ENCODE data around the gene ODC1. TPM values are rescaled to one million over a fixed set of nuclear protein-coding genes. Genes with fewer than 3 reads are reported as not detected.

Gene ODC1
- total RNA-seq, 1 experiment from 2014 or later, result 646 TPM

DNA sequence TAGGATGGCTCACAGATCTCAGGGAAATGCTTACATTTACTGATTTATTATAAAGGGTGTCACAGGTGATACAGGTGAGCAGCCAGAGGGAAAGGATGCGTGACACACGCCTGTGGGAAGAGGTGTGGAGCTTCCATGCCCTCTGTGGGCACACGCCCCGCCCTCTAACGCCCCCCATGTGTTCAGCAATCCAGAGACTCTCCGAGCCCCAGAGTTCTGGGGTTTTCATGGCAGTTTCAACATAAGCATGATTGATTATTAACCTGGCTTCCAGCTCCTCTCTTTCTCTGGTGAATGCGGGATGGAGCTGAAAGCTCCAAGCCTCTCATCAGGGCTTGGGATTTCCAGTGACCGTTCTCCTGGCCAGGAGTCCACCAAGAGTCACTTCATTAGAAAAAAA is 34.3 kb upstream of the ODC1 start:
- DNase-seq, result no peak
- H3K27me3 ChIP-seq, result no peaks in the 10 kb centered on the region; the same call in 1 of the 2 replicates
- no peaks in the 10 kb centered on the region for H3K9me3 ChIP-seq

DNA sequence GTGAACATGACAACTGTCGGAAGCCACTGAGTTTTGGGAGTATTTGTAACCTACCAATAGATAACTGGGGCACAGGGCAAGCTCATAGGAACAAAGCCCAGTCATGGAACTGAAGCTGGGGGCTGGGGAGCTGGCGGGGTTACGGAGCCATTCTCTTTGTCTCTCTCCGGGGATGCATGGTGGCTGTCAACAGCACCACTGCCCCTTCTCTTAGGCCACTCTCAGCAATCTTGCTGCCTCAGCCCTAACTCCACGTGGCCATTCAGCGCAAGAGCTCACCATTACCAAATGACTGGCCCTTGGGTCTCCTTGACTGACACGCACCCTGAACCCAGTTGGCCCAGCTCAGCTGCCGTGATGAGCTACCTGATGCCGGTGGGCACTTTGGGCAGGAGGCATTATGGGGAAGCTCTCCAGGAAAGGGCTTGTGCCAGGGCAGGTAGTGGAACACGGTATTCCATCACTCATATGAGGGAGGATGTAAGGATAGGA is 33.6 kb upstream of the ODC1 start:
- no peak for DNase-seq
- H3K4me3 ChIP-seq, result no peak overlapping the region
- no peaks in the 10 kb centered on the region for H3K36me3 ChIP-seq
- no peaks in the 10 kb centered on the region; the same call in 1 of the 2 replicates for H3K27me3 ChIP-seq
- H3K9me3 ChIP-seq, result no peaks in the 10 kb centered on the region

More for the DNA sequence above, 34.3 kb upstream of the ODC1 start:
- Histone ChIP-seq H3K36me3 (no peaks in the 10 kb centered on the region), H3K4me3 (no peak overlapping the region)

DNA sequence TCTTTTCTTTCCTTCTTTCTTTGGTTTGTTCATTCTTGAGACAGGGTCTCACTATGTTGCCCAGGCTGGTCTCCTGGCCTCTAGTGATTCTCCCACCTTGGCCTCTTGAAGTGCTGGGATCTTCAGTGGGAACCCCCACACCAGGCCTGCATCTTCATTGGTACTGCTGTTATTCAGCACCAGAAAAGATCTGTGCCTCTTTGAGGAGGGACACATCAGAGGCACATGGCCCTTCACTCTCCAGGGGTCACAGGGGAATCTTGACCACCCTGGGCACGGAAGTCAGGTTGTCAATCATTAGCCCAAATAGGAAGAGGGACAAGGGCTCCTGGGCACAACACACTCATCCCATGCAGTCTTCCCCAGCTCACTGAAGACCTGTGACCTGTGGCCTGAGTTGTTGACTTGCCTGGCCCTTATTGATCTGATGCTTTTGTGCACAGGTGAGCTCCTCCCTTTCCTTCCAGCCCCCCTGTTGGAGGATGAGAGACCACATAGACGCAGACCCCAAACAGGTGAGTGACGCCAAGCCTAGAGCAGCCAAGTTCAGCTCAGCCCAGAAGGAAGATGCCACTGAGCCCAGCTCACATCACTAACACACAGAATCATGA is 33.0 kb upstream of the ODC1 start:
- no peaks in the 10 kb centered on the region; the same call in 1 of the 2 replicates for H3K27me3 ChIP-seq
- H3K36me3 ChIP-seq, result no peaks in the 10 kb centered on the region
- DNase-seq, result no peak
- H3K9me3 ChIP-seq, result no peaks in the 10 kb centered on the region
- H3K4me3 ChIP-seq, result no peak overlapping the region

DNA sequence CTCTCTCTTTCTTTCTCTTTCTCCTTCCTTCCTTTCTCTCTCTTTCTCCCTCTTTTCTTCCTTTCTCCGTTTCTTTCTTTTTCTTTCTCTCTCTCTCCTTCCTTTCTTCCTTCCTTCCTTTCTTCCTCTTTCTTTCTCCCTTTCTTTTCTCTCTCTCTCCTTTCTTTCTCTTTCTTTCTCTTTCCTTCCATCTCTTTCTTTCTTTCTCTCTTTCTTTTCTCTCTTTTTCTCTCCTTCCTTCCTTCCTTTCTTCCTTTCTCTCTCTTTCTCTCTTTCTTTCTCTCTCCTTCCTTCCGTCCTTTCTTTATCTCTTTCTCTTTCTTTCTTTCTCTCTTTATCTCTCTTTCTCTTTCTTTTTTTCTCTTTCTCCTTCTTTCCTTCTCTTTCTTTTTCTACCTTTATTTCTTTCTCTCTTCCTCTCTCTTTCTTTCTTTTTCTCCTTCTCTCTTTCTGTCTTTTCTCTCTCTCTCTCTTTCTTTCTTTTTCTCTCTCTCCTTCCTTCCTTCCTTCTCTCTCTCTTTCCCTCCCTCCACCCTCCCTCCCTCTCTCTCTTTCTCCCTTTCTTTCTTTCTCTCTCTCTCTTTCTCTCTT is 32.3 kb upstream of the ODC1 start:
- no peaks in the 10 kb centered on the region; the same call in 1 of the 2 replicates for H3K27me3 ChIP-seq
- no peaks in the 10 kb centered on the region for H3K9me3 ChIP-seq
- DNase-seq, result no peak
- no peaks in the 10 kb centered on the region for H3K36me3 ChIP-seq
- no peak overlapping the region for H3K4me3 ChIP-seq

DNA sequence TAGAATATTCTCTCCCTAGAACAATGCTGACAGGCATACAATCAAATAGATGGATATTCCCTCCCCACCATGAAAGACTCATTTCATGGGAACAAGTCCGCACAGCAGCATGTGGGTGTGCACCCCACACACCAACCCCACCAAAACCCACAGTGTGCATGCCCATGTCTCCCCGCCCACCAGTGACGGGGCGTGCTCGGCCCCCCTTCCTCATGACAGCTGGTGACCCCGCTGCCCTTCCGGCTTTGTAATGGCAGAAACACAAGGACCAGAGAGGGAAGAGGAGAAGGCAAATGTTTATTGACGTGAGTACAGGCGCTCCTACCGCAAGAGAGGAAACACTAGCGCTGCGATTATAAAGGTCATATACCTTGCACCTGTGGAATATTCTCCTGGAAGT is 30.8 kb upstream of the ODC1 start:
- H3K36me3 ChIP-seq, result no peaks in the 10 kb centered on the region

DNA sequence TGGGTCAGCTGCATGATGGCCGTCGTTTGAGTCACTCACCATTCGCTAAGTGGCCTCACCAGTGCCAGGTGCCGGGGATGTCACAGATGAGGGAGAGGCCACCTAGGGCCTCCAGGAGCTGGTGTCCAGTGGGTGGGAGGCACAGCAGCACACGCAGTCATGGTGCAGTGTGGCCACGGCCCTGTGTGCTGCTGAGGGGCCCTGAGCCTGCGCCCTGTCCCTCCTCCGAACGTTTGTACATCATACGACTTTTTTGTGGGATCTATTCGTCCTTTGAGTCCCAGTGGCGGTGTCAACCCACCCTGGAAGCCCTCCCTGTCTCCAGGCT is 30.1 kb upstream of the ODC1 start:
- Histone ChIP-seq H3K27me3 (no peaks in the 10 kb centered on the region), H3K36me3 (no peaks in the 10 kb centered on the region), H3K9me3 (no peaks in the 10 kb centered on the region), H3K4me3 (no peak overlapping the region)
- no peak for DNase-seq

More for the DNA sequence above, 30.8 kb upstream of the ODC1 start:
- H3K27me3 ChIP-seq, result no peaks in the 10 kb centered on the region; the same call in 1 of the 2 replicates
- H3K9me3 ChIP-seq, result no peaks in the 10 kb centered on the region
- H3K4me3 ChIP-seq, result no peak overlapping the region
- no peak for DNase-seq

DNA sequence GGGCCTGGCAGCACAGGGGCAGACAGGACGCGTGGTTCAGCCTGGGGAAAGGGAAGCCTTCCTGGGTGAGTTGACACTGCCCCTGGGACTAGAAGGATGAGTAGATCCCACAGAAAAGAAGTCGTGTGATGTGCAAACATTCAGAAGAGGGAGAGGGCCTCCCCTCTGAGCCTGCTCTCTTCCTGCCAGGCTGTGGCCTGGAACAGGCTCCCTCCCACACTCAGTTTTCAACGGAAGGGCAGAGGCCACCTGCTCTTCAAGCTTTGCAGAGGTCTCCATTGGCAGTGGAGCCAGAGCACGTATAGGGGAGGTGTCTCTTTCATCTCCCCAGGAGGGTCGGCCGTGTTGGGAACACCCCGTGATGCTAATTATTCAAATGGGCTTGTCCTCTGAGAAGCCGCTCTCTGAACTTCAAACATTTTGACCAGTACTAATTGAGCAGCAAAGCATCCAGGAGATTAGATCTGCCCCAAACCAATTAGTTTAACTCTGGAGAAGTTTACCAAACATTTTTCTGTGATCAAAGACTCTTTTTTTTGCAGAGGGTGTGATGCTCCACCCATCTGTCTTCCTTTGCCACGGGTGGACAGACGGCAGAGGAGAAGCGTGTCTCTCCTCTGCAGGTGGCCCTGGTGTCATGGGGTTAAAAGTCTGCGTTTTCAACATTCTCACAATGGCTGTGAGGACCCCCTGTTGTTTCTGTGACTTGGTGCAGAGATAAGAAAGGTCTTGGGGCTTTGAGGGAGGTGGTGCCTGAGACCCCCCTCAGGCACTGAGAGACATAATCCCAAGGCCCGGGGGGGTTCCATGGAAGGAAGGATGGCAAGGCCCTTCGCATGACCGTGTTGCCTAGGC is 29.5 kb upstream of the ODC1 start:
- DNase-seq, result no peak
- no peaks in the 10 kb centered on the region for H3K27me3 ChIP-seq
- no peaks in the 10 kb centered on the region for H3K36me3 ChIP-seq
- no peaks in the 10 kb centered on the region for H3K9me3 ChIP-seq
- H3K4me3 ChIP-seq, result no peak overlapping the region

DNA sequence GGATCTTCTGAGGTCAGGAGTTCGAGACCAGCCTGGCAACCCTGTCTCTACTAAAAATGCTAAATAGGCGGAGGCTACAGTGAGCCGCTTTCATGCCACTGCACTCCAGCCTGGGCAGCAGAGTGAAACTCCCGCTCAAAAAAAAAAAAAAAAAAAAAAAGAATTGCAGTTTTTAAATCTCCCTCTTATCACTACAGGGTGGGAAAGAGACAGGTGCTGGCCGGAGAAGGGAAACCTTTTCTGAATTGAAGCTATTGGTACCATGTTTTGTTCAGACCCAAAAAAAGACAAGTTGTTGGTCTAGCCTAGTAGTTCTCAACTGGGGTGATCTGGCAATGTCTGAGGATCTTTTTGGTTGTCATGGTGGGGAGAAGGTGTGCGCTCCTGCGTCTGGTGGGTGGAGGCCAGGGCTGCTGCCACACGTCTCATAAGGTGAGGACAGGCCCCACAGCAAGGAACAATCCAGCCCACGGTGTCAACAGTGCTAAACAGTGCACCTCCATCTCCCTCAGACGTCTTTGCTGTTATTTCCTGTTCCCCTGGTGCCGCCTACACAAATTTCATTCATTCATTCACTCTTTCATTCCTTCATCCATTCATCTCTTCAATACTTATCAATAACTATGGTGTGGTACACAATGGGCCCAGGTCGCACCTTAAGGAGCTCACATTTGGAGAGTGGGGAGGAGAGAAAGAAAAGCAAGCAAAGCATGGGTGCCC is 28.8 kb upstream of the ODC1 start:
- H3K36me3 ChIP-seq, result no peaks in the 10 kb centered on the region
- no peak overlapping the region for H3K4me3 ChIP-seq
- no peaks in the 10 kb centered on the region for H3K9me3 ChIP-seq
- no peaks in the 10 kb centered on the region for H3K27me3 ChIP-seq
- DNase-seq, result no peak

DNA sequence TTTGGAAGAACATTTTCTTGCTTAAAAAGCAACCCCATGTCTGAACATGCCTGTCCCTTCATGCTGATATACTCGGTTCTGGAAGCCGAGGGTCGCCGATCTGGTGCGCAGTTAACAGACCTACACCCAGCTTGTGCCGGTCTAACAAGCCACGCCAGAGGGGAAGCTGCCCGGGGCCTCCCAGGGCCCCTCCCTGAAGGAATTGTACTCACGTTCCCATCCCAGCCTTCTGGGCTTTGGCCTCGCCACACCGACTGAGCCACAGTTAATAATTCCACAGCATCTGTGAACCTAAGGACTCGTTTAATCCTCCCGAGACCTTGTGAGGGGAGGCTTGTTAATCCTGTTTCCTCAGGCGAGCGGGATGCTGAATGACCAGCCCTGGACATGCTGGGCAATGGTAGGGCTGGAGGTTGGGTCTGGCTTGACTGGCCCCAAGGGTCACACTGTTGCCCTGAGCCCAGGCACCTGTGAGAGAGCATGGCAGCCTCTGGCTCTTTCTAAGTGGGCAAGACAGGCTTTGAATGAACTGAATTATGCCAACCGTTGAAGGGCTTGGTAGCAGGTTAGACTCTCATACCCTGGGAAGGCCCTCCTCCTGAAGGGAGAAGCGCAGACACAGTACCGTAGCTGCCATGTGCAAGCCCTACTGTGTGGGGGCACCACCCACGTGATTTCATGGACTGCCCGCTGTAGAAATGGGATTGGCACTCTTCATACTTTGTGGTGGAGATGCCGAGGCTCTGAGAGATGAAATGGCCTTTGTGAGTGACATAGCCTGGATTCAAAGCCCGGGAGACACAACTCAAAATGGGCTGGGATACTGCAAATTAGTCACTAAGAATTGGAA is 27.9 kb upstream of the ODC1 start:
- DNase-seq, result no peak
- Histone ChIP-seq H3K27me3 (no peaks in the 10 kb centered on the region), H3K4me3 (no peak overlapping the region), H3K36me3 (no peaks in the 10 kb centered on the region), H3K9me3 (no peaks in the 10 kb centered on the region)

DNA sequence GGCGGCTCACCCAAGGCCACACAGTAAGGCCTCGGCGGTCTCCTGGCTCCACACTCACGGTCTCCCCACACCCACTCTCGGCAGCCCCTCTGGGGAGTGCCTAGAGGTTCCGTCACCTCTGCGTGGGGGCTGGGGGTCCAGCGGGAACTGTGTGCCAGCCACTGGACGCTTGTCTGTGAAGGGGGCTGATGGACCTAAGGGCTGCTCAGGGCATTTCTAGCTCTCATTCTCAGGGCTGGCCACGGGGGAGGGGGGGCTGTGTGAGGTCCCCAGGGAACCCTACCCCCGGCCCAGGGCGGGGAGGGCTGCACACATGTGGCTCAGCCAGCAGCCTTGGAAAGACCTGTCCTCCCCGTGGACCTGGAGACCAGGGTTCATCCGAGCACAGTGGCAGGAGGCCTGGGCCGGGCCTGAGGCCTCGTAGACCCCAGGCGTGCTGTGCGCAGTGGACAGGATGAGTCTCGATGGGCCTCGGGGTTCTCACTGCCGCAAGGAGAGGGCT is 27.1 kb upstream of the ODC1 start:
- no peaks in the 10 kb centered on the region for H3K27me3 ChIP-seq
- H3K4me3 ChIP-seq, result no peak overlapping the region
- H3K9me3 ChIP-seq, result no peaks in the 10 kb centered on the region
- H3K36me3 ChIP-seq, result no peaks in the 10 kb centered on the region
- no peak for DNase-seq

DNA sequence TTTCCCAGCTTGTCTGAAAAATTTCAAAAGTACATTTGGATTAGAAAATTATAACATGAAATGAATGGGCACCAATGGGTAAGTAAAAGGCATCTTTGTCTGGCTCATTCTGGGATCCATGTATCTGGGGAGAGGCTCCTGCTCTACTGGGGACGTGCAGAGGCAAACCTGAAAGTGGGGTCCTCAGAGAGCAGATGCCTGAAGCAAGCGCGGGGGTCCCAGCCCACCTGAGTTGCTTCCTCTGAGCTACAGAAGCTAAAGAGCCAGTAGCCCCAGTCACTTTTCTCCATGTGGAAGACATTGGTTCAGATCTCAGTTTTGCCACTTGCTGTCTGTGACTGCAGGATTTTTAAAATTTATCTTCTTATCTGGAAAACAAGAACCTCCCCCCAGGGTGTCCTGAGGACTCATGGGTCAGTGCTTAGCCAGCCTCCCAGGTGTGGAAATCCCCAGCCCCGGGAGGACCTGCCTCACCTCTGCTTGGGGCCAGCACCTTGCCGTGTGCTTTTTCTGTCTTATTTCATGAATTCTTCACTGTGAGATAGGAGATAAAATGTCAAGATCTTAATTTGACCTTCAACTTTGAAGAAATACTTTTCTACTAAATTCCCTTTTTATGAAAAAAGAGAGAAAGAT is 25.1 kb upstream of the ODC1 start:
- no peaks in the 10 kb centered on the region for H3K9me3 ChIP-seq
- H3K36me3 ChIP-seq, result no peaks in the 10 kb centered on the region
- H3K27me3 ChIP-seq, result no peaks in the 10 kb centered on the region
- DNase-seq, result no peak
- no peak overlapping the region for H3K4me3 ChIP-seq

DNA sequence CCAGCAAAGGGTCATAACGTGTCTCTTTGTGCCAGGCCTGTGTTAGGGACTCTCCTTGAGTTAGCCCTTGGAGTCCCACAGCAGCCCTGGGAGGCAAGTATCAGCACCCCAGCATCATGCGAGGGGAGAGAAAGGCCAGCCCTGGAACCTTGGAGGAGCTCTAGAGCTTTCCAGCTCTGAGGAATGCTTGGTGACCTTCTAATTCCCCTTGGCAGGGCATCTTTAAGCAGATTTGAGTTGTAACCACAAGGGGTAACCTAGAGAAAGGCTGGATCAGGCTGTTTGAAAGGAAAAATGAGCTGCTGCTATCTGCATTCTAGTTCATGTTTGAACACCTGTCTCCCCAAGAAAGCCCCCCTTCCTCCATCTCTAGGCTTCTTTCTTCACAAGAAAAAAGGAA is 23.8 kb upstream of the ODC1 start:
- Histone ChIP-seq H3K9me3 (no peaks in the 10 kb centered on the region), H3K4me3 (no peak overlapping the region), H3K27me3 (no peaks in the 10 kb centered on the region), H3K36me3 (no peaks in the 10 kb centered on the region)
- DNase-seq, result no peak

DNA sequence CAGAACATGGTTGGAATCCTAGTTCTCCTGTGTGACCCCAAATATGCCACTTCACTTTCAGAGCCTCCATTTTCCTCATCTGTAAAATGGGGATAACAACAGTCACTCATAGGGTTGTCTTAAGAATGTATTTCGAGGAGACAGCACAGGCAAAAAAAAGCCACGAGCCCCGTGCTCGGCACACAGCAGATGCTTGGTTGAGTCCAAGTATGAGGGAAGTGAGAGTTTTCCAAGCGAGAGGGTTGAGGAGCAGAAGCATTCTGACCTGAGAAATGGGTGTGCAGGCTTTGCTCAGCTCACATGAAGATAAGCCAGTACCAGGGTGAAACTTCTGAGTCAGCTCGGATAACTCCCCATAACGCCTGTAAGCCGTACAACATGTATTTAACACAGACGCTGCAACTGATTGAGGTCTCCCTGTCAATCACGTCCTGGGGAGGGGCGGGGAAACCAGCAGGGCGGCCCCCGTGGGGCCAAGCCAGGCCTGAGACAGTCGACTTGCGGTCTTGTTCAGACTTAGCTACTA is 23.0 kb upstream of the ODC1 start:
- Histone ChIP-seq H3K36me3 (no peaks in the 10 kb centered on the region), H3K9me3 (no peaks in the 10 kb centered on the region), H3K27me3 (no peaks in the 10 kb centered on the region), H3K4me3 (no peak overlapping the region)
- DNase-seq, result no peak

DNA sequence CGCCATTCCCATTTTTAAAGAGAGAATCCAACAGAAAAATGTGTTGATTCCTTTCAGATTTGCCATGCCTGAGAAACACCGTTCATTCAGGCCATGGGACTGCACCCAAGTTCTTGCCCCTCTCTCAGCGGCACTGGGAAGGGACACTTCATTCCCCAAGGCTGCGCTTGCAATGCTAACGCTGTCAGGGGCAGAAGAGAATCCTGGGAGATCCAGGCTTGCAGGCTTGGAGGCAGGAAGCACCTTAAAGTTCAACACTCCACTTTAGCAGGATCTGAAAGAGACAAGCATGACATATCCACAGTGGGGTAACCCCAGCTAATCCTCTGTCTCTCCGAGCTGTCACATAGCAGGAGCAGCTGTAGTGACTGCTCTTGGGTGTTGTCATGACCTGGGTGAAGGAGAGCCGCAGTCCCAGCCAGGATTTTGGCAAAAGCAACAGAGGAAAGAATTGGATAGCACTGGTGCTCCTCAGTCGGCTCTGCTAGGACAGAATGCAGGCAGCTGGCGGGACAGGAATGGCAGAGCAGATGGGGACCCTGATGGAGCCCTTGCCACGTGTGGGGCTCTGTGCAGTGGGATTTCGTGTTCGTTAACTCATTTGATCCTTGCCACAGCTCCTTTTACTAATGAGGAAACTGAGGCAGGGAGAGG is 22.0 kb upstream of the ODC1 start:
- no peak overlapping the region for H3K4me3 ChIP-seq
- H3K9me3 ChIP-seq, result no peaks in the 10 kb centered on the region
- no peaks in the 10 kb centered on the region for H3K27me3 ChIP-seq
- H3K36me3 ChIP-seq, result no peaks in the 10 kb centered on the region
- no peak for DNase-seq

DNA sequence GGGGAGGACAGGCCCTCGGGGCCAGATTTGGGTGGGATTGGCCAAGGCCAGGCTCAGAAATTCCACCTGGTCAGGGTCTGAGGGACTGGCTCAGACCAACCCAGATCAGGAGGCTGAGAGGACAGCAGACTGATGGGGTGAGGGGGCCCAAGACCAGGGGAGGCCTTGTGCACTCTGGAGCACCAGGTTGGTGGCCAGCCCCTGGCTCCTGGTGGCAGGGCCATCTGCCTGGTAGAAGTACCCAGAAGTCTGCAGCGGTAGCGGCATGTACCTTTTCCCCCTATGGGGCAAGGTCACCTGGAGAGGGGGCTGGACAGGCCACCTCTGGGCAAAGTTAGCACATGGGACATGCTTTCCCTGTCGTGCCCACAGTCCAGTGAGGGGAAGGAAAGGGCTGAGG is 21.2 kb upstream of the ODC1 start:
- no peaks in the 10 kb centered on the region for H3K36me3 ChIP-seq
- no peaks in the 10 kb centered on the region for H3K9me3 ChIP-seq
- no peak for DNase-seq
- H3K27me3 ChIP-seq, result no peaks in the 10 kb centered on the region
- H3K4me3 ChIP-seq, result no peak overlapping the region

Data from MG63 (cell line).